ACHN (cell line): Measurements from ENCODE around the gene AWAT1.
"Not testable (repeated sequence)": the region's sequence is repeated elsewhere in the genome, so short reads cannot be mapped to it uniquely, and the experiment has no call there.

Experiments
- DNase-seq: peaks from one replicate; pipeline ENCODE4 v3.0.0-alpha.2; 2015
- in situ Hi-C: cut with HindIII; loops from 2 replicates; pipeline ENCODE4 v1.10.0; 2017; ENCODE audit warnings: low sequenced_read_pairs, low pct_ligation_motif_present, low pct_unique_long_range_greater_than_20kb

AWAT1 gene

DNA sequence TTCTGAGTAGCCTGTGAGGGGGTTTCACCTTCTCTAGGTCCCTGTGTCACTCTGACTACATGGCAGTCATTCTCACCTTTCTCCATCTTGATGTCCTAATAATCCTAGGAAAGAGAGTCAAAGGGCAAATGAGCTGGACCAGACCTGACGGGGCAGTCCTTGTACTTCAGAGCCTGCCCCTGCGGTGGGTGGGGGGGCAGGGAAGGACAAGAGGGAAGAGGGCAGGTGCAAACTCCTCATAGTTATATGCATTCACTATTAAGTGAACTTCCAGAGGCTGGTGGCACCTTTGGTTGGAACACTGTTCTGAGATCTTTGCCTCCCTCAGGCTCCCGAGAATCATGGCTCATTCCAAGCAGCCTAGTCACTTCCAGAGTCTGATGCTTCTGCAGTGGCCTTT lies at the start of gene AWAT1:
AWAT1 (plus strand) TSS at position 301 of the 400 bp plus-strand sequence; CDS start at position 342, 41 bp downstream.
- in situ Hi-C loops, result no loop called here
- no peak for DNase-seq

DNA sequence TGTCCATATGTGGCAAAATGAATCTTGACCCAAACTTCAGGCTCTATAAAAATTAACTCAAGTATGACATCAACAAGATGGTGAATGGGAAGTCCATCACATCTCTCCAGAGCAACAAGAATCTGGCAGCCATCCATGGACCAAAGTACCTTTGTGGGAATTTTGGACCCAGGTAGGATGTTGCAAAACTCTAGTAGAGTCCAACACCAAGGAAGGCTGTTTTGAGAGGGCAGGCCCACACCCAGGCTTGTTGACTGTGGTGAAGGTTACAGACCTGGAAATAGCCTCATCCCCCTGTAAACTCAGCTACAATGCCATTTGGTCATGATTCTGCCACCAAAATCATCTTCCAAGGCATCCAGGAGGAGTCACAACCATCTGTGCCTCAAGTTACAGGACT lies 44.2 kb upstream of the AWAT1 start:
- no peak for DNase-seq
- in situ Hi-C loops, result no loop called here

DNA sequence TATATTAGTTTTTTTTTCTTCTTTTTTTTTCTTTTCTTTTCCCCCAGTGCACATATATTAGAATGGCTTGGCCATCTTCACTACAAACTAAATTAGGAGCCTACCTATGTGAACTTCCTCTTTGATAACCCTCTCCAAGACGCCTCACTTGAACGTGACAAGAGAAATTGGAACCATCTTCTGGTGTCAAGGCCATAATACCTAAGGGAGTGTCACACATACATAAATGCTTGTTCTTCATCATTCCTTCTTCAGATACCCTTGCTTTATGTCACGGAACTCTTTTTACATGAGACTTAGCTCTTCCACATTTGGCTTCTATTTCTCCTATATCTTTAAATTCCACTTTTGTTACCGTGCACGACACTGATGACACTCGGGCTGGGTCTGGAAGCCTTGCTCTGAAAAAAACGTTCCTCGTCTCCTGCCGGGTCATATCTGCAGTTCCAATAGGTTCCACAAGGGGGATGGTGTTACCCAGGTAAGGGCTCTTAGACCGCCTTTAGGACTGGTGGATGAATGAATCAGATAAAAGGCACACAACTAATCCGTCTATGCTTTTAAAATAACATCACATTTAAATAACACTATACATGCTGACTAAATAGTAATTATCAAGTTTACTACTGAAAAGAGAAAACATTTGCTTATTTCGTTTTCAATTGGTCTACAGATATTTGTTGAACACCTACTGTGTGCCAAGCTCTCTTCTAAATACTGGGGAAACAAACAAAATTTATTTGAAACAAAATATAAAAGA lies 37.3 kb upstream of the AWAT1 start:
- DNase-seq, result peak; percentile 56
- in situ Hi-C loops, result no loop called here

DNA sequence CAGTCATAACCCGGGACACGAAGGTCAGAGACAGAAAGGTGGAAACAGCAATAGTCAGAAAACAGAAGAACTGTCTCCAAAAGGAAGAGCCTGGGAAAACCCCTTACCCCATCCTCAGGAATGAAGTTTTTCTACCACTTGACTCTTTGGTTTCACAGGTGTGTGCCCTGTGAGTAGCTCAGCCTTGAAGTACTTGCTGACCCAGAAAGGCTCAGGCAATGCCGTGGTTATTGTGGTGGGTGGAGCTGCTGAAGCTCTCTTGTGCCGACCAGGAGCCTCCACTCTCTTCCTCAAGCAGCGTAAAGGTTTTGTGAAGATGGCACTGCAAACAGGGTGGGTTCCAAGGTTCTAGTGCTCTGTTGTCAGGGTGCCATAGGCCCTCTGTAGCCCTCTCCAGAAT lies 32.7 kb upstream of the AWAT1 start:
- in situ Hi-C loops, result no loop called here

DNA sequence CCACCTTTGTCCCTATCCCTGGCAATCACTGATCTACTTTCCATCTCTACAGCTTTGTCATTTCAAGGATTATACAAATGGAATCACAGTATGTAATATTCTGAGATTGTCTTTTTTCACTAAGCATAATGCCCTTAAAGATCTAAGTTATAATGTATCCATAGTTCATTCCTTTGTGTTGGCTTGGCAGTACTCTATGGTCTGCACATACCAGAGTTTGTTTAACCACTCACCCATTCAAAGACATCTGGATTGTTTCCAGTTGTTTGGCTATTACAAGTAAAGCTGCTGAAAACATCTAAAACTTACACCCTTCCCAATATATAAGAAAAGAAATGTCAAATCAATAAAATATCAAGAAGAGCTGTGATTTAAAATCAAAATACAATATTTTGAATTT lies 26.0 kb upstream of the AWAT1 start:
- DNase-seq, result no peak
- in situ Hi-C loops, result no loop called here

More for the DNA sequence above, 32.7 kb upstream of the AWAT1 start:
- DNase-seq, result no peak

DNA sequence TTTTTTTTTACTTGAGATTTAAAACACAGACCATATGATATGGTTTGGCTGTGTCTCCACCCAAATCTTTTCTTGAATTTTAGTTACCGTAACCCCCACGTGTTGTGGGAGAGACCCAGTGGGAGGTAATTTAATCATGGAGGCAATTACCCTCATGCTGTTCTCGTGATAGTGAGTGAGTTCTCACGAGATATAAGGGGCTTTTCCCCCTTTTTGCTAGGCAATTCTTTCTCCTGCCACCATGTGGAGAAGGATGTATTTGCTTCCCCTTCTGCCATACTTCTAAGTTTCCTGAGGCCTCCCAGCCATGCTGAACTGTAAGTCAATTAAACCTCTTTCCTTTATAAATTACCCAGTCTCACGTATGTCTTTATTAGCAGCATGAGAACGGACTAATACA lies 24.9 kb upstream of the AWAT1 start:
- in situ Hi-C loops, DNase-seq: not testable (repeated sequence)

DNA sequence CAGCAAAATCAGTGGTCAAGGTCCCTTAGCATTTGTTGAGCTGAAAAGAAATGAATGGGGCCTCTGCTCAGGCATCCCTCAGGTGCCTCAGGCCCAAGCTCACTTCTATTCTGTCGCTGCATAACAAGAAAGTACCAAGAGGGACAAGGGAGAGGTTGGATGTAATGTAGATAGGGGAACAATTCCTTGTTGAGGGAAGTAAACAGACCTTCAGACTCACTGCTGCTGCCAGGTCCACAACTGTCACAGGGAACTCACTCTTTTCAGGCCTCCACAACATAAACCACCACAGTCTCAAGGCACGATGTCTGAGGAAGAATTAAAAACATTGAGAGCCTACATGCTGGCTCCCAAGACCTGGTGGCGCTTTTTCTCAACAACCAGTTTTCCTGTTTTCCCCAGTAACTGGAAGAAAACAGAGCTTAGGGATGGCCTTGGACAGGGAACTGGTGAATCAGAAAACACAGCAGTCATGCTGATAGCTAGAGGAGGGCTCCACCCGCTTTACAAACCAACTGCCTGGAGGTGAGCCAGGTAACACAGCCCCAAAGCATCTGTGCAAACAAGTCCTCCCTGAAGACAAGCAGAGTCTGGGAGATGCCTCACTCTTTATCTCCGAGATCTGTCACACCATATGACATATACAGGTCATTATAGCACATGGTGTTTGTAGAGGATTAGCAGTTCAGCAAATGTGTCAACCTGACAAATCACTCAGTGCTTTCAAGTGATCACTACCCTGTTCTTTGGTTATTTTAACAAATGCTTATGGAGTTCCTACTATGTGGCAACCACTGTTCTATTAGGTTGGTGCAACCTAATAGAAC lies 14.3 kb upstream of the AWAT1 start:
- in situ Hi-C loops, result no loop called here
- no peak for DNase-seq

DNA sequence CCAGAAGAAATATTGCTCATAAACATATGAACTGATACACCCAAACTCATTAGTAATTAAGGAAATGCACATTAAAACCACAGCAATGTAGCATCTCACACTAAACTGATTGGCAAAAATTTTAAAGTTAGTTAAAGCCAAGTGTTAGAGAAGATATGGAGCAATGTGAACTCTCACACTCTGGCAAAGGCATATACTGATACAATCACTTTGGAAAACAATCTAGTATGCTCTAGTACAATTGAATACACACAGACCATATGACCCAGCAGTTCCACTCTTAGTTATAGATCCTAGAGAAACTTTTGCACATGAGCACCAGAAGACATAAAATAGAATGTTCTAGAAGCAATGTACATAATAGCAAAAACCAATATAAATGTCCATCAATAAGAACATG lies 8.4 kb upstream of the AWAT1 start:
- in situ Hi-C loops, result no loop called here
- DNase-seq, result no peak

DNA sequence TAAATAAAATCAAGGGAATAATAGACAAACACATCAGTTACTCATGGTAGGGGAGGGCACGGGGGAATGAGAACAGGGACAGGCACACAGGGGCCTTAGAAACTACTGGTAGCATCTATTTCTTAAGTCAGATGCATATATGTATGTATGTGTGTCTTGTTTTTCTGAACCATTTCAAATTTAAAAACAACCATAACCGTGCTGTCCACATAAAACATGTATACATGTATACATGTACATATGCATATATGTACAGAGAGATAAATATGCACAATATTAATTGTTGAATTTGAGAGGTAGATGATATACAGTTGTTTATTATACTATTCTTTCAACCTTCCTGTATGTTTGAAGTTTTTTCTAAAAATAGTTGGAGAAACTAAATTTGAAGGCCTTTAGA lies 7.8 kb upstream of the AWAT1 start:
- in situ Hi-C loops, result no loop called here
- no peak for DNase-seq

DNA sequence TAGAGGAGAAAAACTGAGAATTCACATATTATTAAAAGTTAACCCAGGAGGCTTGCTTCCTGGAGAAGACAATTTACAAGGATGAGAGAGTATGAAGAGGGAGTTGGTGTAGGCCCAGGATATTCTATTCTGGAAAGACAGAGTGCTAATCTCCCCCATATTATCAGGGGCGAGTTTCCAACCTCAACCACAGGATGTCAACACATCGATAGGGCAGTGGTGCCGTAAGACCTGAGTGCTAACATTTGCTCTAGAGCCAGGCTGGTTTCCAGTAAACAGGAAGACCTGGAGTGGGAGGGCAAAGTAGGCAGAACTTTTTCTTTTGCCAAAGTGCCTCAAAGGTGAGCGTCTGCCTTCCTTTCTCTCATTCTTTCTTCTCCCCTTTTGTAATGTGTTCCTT lies 2.8 kb upstream of the AWAT1 start:
- in situ Hi-C loops, result no loop called here
- DNase-seq, result no peak

DNA sequence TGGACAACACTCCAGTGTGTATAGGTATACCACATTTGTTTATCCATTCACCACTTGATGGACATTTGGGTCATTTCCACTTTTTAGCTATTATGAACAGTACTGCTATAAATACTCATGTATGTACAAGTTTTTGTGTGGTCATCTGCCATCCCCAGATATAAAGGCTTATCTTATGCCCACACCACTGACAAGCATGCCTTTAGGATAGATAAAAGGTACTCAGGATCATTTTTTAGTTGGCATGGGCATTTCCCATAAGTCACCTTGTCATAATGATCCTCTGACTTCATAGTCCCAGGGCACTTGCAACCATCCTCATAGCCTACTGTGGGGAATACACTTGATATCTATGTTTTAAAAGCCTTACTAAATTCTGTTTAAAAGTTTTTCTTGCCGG lies 6.3 kb downstream of the AWAT1 start:
- DNase-seq, result no peak
- in situ Hi-C loops, result no loop called here

DNA sequence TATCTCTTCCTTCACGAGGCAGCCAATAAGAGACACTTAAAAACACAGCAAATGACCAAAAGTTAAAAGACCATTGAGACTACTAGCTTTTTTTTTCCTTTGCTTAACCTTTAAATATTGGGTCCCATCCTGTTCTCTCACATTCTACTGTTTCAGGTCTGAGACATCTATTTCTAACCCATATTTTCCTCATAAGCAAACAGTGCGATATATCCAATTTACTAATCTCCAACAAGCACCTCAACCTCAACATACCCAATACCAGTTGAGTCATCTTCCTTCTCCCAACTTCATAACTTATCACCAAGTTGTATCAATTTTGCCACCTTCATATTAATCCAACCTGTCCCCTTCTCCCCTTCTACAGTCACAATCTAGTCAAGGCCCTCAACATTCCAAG lies 7.0 kb downstream of the AWAT1 start:
- in situ Hi-C loops, result no loop called here
- no peak for DNase-seq

DNA sequence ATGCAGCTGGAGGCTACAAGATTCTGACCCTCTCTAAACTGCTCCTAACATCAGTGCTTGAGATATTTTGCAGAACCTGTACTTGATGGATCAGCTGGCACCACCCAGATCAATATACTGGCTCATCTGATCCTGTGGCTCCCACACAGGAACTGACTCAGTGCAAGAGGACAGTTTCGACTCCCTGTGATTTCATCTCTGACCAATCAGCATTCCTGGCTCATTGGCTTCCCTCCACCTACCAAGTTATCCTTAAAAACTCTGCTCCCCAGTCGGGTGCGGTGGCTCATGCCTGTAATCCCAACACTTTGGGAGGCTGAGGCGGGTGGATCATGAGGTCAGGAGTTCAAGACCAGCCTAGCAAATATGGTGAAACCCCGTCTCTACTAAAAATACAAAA lies 9.1 kb downstream of the AWAT1 start:
- DNase-seq, in situ Hi-C loops: not testable (repeated sequence)

DNA sequence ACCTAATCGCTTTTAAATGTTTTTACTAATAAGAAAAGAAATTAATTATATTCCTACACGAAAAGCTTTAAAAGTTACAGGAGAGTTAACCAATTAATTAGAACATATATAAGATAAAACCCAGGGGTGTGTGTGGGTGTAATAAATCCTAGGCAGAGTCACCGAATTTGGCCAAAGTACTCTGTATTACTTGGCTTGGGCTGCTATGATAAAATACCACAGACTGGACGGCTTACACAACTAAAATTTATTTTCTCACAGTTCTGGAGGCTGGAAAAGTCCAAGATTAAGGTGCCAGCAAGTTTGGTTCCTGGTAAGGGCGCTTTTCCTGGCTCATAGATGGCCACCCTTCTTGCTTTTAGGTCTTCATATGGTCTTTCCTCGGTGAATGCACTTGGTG lies 10.4 kb downstream of the AWAT1 start:
- in situ Hi-C loops, result no loop called here
- no peak for DNase-seq

DNA sequence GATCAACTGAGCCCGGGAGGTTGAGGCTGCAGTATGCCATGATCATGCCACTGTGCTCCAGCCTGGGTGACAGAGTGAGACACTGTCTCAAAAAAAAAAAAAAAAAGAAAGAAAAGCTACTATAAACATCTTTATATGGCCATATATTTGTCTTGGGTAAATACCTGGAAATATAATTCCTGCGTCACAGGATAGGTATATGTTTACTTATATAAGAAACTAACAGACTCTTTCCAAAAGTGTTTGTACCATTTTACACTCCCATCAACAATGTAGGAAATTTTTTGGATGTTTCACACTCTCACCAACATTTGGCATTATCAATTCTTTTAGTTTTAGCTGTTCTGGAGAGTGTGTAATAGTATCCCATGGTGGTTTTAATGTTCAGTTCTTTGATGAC lies 12.8 kb downstream of the AWAT1 start:
- in situ Hi-C loops, result no loop called here

DNA sequence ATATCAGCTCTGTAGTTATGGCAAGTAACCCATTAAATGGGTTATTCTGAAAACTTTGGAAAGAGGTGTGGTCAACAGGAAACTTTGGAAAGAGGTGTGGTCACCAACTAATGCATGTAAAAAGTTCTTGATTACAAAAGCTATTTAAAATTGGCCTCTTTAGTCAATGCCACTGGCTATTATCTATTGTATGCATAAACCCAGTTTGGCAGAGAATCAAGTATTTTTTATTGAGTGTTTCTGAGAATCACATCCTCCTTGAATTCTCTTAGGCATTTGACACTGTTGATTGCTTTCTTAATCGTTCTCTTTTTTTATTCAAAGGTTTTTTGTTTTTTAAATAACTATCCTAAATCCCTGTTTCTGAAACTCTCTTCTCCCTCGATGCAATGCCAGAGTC lies 18.0 kb downstream of the AWAT1 start:
- no peak for DNase-seq
- in situ Hi-C loops, result no loop called here

More for the DNA sequence above, 12.8 kb downstream of the AWAT1 start:
- no peak for DNase-seq

DNA sequence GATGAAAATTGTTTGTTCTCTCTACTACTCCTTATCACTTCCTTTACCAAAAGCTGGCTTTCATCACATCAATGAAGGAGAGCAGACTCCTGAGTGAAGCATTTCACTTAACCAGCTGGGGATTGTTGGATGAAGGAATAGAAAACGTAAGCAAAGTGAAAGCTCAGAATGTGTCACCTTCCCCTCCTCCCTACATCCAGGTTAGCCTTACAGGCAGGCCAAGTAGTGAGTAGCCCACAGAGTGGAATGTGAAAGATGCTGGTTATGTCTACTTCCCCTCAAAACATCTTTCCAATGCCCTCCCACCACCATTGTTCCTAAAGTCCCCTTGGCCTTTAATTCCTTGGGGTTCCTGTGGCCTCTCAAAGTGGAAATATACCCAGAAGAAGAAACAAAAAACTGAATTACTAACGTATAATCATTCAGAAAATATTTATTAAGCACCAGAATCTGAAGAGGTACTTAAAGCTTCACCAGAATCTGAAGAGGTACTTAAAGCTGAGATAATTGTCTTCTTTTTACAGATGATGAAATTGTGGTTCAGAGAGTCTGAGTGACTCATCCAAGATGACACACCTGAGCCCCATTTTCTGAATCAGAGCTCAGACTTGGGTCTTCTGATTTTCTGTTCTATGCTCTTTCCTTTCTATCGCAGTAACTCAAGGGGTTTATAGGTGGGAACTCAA lies 19.1 kb downstream of the AWAT1 start:
- in situ Hi-C loops, result no loop called here
- DNase-seq, result no peak

DNA sequence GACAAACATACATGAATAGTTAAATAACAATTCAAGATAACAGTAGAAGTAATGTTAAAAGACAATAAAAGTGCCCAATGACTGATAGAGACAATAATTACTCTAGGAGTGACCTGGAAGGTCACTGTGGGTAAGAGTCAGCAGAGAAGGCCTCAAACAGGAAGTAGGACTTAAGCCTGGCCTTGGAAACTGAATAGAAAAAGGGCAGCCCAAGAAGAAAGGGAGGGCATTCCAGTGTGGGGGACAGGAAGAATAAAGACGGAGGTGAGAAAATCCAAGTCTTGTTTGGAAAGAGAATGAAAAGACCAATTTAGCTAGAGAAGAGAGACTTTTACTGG lies 19.6 kb downstream of the AWAT1 start:
- DNase-seq, result no peak
- in situ Hi-C loops, result no loop called here

DNA sequence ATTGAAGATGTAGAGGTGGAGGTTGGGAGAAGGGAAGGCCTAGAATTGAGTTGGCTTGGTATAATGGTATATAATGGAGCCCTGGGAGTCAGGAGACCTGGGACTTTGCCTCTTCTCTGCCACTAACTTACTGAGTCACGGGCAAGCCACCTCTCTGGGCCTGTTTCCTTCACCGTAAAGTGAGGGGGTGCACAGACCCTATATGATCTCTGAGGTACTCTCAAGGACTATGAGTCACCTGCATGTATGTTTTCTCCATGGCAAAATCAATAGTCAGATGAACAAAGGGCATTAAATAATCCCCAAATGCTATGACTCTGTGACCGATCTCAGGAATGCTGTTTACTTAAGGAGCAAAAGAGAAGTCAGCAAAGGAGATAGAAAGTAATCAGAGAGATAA lies 20.5 kb downstream of the AWAT1 start:
- DNase-seq, result no peak
- in situ Hi-C loops, result no loop called here
